IMR-90 (cell line): ENCODE data around the gene PLA2G4A. TPM values are rescaled to one million over a fixed set of nuclear protein-coding genes. Genes with fewer than 3 reads are reported as not detected.

Source experiments
- ATAC-seq: fragments of 200-7000 bp; cut with Tn5 transposase; 2 replicates; pipeline ENCODE4 v1.9.1; 2020; ENCODE audit warnings: low read depth, mild to moderate bottlenecking, moderate library complexity
- BruUV-seq: library from RNA; stranded (reverse); fragments of 400-500 nt; replicated peaks from 2 replicates; lab custom pipeline; 2021; lab: Mats Ljungman, UMichigan
- CTCF ChIA-PET: fragments of 300-600 bp; formaldehyde crosslinking; extraction: SDS; loops from one replicate; lab custom pipeline; 2021; ENCODE audit warnings: antibody characterized with exemption; lab: Yijun Ruan, JAX
- POLR2A ChIA-PET: fragments of 300-600 bp; sonication (Branson Sonifier 250); formaldehyde crosslinking; loops from one replicate; lab custom pipeline; 2022; ENCODE audit warnings: antibody characterized with exemption; ENCODE audit not compliant: unreplicated experiment; lab: Charles Lee
- DNase-seq: peaks from one replicate; pipeline ENCODE4 v3.0.0; 2013
- H2AFZ ChIP-seq: replicated peaks from 2 replicates; pipeline ENCODE3; 2013; ENCODE audit warnings: low read length, mild to moderate bottlenecking; ENCODE audit not compliant: poor library complexity
- H2AK5ac ChIP-seq: 2 replicates; pipeline ENCODE4 v1.6.1; 2013; ENCODE audit warnings: low read depth, low read length, inconsistent platforms
- H2AK9ac ChIP-seq: replicated peaks from 2 replicates; pipeline ENCODE3; 2013; ENCODE audit warnings: mild to moderate bottlenecking, low read depth, low read length, moderate library complexity; ENCODE audit not compliant: poor library complexity
- H2BK120ac ChIP-seq: 2 replicates; pipeline ENCODE4 v1.6.1; 2013; ENCODE audit warnings: low read depth, low read length, inconsistent platforms
- H2BK15ac ChIP-seq: 3 replicates; pipeline ENCODE4 v1.6.1; 2013; ENCODE audit warnings: low read depth, low read length, inconsistent platforms
- H2BK20ac ChIP-seq: 2 replicates; pipeline ENCODE4 v1.6.1; 2013; ENCODE audit warnings: low read depth, mild to moderate bottlenecking, inconsistent platforms, low read length, moderate library complexity
- H2BK5ac ChIP-seq: 2 replicates; pipeline ENCODE4 v1.6.1; 2013; ENCODE audit warnings: mild to moderate bottlenecking, low read depth, low read length, inconsistent platforms; ENCODE audit not compliant: poor library complexity, severe bottlenecking
- H3K14ac ChIP-seq: replicated peaks from 2 replicates; pipeline ENCODE4 v1.6.1; 2013; ENCODE audit warnings: low read depth, low read length, inconsistent platforms
- H3K18ac ChIP-seq: 2 replicates; pipeline ENCODE4 v1.6.1; 2013; ENCODE audit warnings: low read depth, low read length, control low read depth
- H3K23ac ChIP-seq: 2 replicates; pipeline ENCODE4 v1.6.1; 2013; ENCODE audit warnings: low read depth, low read length, inconsistent platforms
- H3K27ac ChIP-seq: 2 replicates; pipeline ENCODE4 v1.5.1; 2013; ENCODE audit warnings: mild to moderate bottlenecking, control low read depth, low read length; ENCODE audit not compliant: insufficient read depth
- H3K27me3 ChIP-seq: 2 replicates; pipeline ENCODE4 v1.6.1; 2013; ENCODE audit warnings: low read length; ENCODE audit not compliant: control insufficient read depth, insufficient read depth
- H3K36me3 ChIP-seq: 2 replicates; pipeline ENCODE4 v1.6.1; 2013; ENCODE audit warnings: low read length, mixed read lengths; ENCODE audit not compliant: control insufficient read depth, insufficient read depth
- H3K4ac ChIP-seq: 2 replicates; pipeline ENCODE4 v1.6.1; 2013; ENCODE audit warnings: low read depth, low read length, inconsistent platforms
- H3K4me1 ChIP-seq: 2 replicates; pipeline ENCODE4 v1.6.1; 2013; ENCODE audit warnings: low read length, mixed read lengths; ENCODE audit not compliant: control insufficient read depth, insufficient read depth
- H3K4me2 ChIP-seq: 2 replicates; pipeline ENCODE4 v1.6.1; 2013; ENCODE audit warnings: low read depth, mild to moderate bottlenecking, control low read depth, low read length, moderate library complexity
- H3K4me3 ChIP-seq: 2 replicates; pipeline ENCODE4 v1.5.1; 2013; ENCODE audit warnings: low read depth, mild to moderate bottlenecking, control low read depth, low read length, moderate library complexity; ENCODE audit not compliant: insufficient read depth
- H3K56ac ChIP-seq: 2 replicates; pipeline ENCODE4 v1.6.1; 2013; ENCODE audit warnings: low read length, inconsistent platforms; ENCODE audit not compliant: insufficient read depth; ENCODE audit errors: extremely low read depth
- H3K79me1 ChIP-seq, 2 experiments: 2 replicates each; pipeline ENCODE4 v1.6.1; 2013; ENCODE audit warnings: low read length in 2 of 2, inconsistent platforms in 1 of 2, low read depth in 1 of 2
- H3K9ac ChIP-seq: 2 replicates; pipeline ENCODE4 v1.6.1; 2013; ENCODE audit warnings: low read depth, low read length, control low read depth
- H3K9me1 ChIP-seq: 2 replicates; pipeline ENCODE4 v1.6.1; 2013; ENCODE audit warnings: low read length, inconsistent platforms; ENCODE audit not compliant: insufficient read depth
- H3K9me3 ChIP-seq: 2 replicates; pipeline ENCODE4 v1.6.1; 2013; ENCODE audit warnings: low read length; ENCODE audit not compliant: control insufficient read depth, insufficient read depth
- H4K20me1 ChIP-seq: 2 replicates; pipeline ENCODE4 v1.6.1; 2013; ENCODE audit warnings: low read length, inconsistent platforms; ENCODE audit not compliant: insufficient read depth
- H4K5ac ChIP-seq: 2 replicates; pipeline ENCODE4 v1.6.1; 2013; ENCODE audit warnings: mild to moderate bottlenecking, low read depth, low read length, control low read depth
- H4K8ac ChIP-seq, 2 experiments: 2 replicates each; pipeline ENCODE4 v1.6.1; 2013; ENCODE audit warnings: low read depth in 2 of 2, low read length in 2 of 2, control low read depth in 1 of 2, inconsistent platforms in 1 of 2
- H4K91ac ChIP-seq: 2 replicates; pipeline ENCODE4 v1.6.1; 2013; ENCODE audit warnings: low read depth, low read length, inconsistent platforms; ENCODE audit not compliant: insufficient read depth
- BHLHE40 ChIP-seq: fragments of 150-350 bp; IDR thresholded peaks from 2 replicates; pipeline ENCODE4 v1.6.1; 2016; ENCODE audit warnings: mild to moderate bottlenecking, low read depth, low read length
- CEBPB ChIP-seq: IDR thresholded peaks from 2 replicates; pipeline ENCODE4 v1.6.1; 2012; ENCODE audit warnings: low read depth, low read length, improper control_type of control experiment
- CHD1 ChIP-seq: IDR thresholded peaks from 2 replicates; pipeline ENCODE4 v1.6.1; 2012; ENCODE audit warnings: low read depth, low read length, improper control_type of control experiment
- FOS ChIP-seq: fragments of 150-350 bp; IDR thresholded peaks from 2 replicates; pipeline ENCODE4 v1.6.1; 2016; ENCODE audit warnings: low read depth, low read length
- MAFK ChIP-seq: IDR thresholded peaks from 2 replicates; pipeline ENCODE4 v1.6.1; 2012; ENCODE audit warnings: low read depth, low read length, improper control_type of control experiment
- MAZ ChIP-seq: IDR thresholded peaks from 2 replicates; pipeline ENCODE4 v1.6.1; 2012; ENCODE audit warnings: low read depth, mild to moderate bottlenecking, low read length, improper control_type of control experiment, moderate library complexity, borderline replicate concordance
- MXI1 ChIP-seq: IDR thresholded peaks from 2 replicates; pipeline ENCODE4 v1.6.1; 2012; ENCODE audit warnings: low read depth, mild to moderate bottlenecking, low read length, moderate library complexity, borderline replicate concordance
- NFE2L2 ChIP-seq: fragments of 150-350 bp; IDR thresholded peaks from 2 replicates; pipeline ENCODE4 v1.6.1; 2016; ENCODE audit warnings: low read depth, mild to moderate bottlenecking, low read length
- POLR2A ChIP-seq: IDR thresholded peaks from 2 replicates; pipeline ENCODE4 v1.6.1; 2012; ENCODE audit warnings: mild to moderate bottlenecking, low read depth, low read length
- RAD21 ChIP-seq: IDR thresholded peaks from 2 replicates; pipeline ENCODE4 v1.6.1; 2012; ENCODE audit warnings: low read length, improper control_type of control experiment
- RCOR1 ChIP-seq: IDR thresholded peaks from 2 replicates; pipeline ENCODE4 v1.6.1; 2012; ENCODE audit warnings: mild to moderate bottlenecking, low read length, improper control_type of control experiment; ENCODE audit not compliant: insufficient replicate concordance
- RFX5 ChIP-seq: IDR thresholded peaks from 2 replicates; pipeline ENCODE4 v1.8.0; 2012; ENCODE audit warnings: low read depth, mild to moderate bottlenecking, low read length, moderate library complexity
- SMC3 ChIP-seq: fragments of 150-350 bp; IDR thresholded peaks from 2 replicates; pipeline ENCODE4 v1.6.1; 2016; ENCODE audit warnings: low read depth, mild to moderate bottlenecking, antibody characterized with exemption, low read length, moderate library complexity
- USF2 ChIP-seq: fragments of 150-350 bp; IDR thresholded peaks from 2 replicates; pipeline ENCODE4 v1.6.1; 2017; ENCODE audit warnings: mild to moderate bottlenecking, antibody characterized with exemption, low read length, low read depth
- dilution Hi-C: fragments of 300-500 bp; cut with HindIII; formaldehyde crosslinking; loops from one replicate; pipeline ENCODE4 v1.14.3; 2018; ENCODE audit warnings: low sequenced_read_pairs; ENCODE audit not compliant: unreplicated experiment
- in situ Hi-C: fragments of 300-500 bp; cut with MboI; formaldehyde crosslinking; loops from 3 replicates; pipeline ENCODE4 v1.14.3; 2019; ENCODE audit warnings: low sequenced_read_pairs, inconsistent platforms, mixed read lengths
- intact Hi-C: fragments of 100-400 bp; cut with micrococcal nuclease; formaldehyde crosslinking; loops from 2 replicates; pipeline ENCODE4 v1.10.0; 2022
- polyA plus RNA-seq, 3 experiments: library from polyadenylated mRNA; depleted of rRNA; stranded (reverse); fragments of >200 nt; gene quantifications; 2 replicates each; pipeline ENCODE4 v1.2.3, GENCODE V29; 2012; ENCODE audit warnings: low replicate concordance in 1 of 3
- total RNA-seq: library from RNA; depleted of rRNA; stranded (reverse); fragments of >200 nt; gene quantifications from 2 replicates; pipeline ENCODE4 v1.2.3, GENCODE V29; 2012
- TF ChIP-seq, protein P1 (sequence below): fragments of 150-350 bp; IDR thresholded peaks from 2 replicates; pipeline ENCODE4 v1.6.1; 2016; ENCODE audit warnings: low read depth, mild to moderate bottlenecking, low read length, moderate library complexity, borderline replicate concordance
- TF ChIP-seq, protein P2 (sequence below): conservative IDR thresholded peaks from 2 replicates; pipeline ENCODE4 v1.5.1; 2012; ENCODE audit warnings: mild to moderate bottlenecking, low read depth, low read length, improper control_type of control experiment

The PLA2G4A gene
- total and polyA plus RNA-seq, 2 of the 4 experiments (the other 2 are of a cell fraction): 1.6 to 3.8 TPM

GRCh38 chr1:186894415-186894814, 65.7 kb downstream of the PLA2G4A start:
- H3K27me3 ChIP-seq: no peaks in the 10 kb centered on the region
- no peak overlapping the region for H2BK15ac ChIP-seq
- DNase-seq (no peak), ATAC-seq (no peak)
- no peaks in the 10 kb centered on the region for H3K9me1 ChIP-seq
- H4K5ac ChIP-seq: no peak overlapping the region
- BruUV-seq: no TSS peak
- H3K27ac ChIP-seq: no peak overlapping the region
- in situ Hi-C loops: no loop called here
- H2AK9ac ChIP-seq: no peak overlapping the region
- no peak overlapping the region for H4K91ac ChIP-seq
- dilution Hi-C loops: no loop called here
- H3K56ac ChIP-seq: no peak overlapping the region
- H2BK20ac ChIP-seq: no peak overlapping the region
- H2BK120ac ChIP-seq: no peak overlapping the region
- no peak overlapping the region for H4K8ac ChIP-seq
- CTCF ChIA-PET: interaction anchor here (0.6 kb wide), 1 partner anchor 11 kb away, joined by 3 read pairs; no protein-coding TSS in a partner anchor
- no peak overlapping the region for H3K4me3 ChIP-seq
- no peak overlapping the region for H3K23ac ChIP-seq
- no peaks in the 10 kb centered on the region for H3K9me3 ChIP-seq
- no peak overlapping the region for H3K4ac ChIP-seq
- no peaks in the 10 kb centered on the region for H3K36me3 ChIP-seq
- H3K18ac ChIP-seq: no peak overlapping the region
- POLR2A ChIA-PET: no interaction called here
- H3K9ac ChIP-seq: no peak overlapping the region
- H3K79me1 ChIP-seq: no peaks in the 10 kb centered on the region
- intact Hi-C loops: no loop called here
- no peak overlapping the region for H3K14ac ChIP-seq
- H3K4me2 ChIP-seq: no peak overlapping the region
- no peak for TF ChIP-seq CEBPB
- TF ChIP-seq MAFK: no peak
- TF ChIP-seq, protein P1, sequence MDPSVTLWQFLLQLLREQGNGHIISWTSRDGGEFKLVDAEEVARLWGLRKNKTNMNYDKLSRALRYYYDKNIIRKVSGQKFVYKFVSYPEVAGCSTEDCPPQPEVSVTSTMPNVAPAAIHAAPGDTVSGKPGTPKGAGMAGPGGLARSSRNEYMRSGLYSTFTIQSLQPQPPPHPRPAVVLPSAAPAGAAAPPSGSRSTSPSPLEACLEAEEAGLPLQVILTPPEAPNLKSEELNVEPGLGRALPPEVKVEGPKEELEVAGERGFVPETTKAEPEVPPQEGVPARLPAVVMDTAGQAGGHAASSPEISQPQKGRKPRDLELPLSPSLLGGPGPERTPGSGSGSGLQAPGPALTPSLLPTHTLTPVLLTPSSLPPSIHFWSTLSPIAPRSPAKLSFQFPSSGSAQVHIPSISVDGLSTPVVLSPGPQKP: no peak
- no peak for TF ChIP-seq POLR2A
- TF ChIP-seq RCOR1: no peak
- TF ChIP-seq RAD21: no peak
- no peak for TF ChIP-seq CHD1
- TF ChIP-seq, protein P2, sequence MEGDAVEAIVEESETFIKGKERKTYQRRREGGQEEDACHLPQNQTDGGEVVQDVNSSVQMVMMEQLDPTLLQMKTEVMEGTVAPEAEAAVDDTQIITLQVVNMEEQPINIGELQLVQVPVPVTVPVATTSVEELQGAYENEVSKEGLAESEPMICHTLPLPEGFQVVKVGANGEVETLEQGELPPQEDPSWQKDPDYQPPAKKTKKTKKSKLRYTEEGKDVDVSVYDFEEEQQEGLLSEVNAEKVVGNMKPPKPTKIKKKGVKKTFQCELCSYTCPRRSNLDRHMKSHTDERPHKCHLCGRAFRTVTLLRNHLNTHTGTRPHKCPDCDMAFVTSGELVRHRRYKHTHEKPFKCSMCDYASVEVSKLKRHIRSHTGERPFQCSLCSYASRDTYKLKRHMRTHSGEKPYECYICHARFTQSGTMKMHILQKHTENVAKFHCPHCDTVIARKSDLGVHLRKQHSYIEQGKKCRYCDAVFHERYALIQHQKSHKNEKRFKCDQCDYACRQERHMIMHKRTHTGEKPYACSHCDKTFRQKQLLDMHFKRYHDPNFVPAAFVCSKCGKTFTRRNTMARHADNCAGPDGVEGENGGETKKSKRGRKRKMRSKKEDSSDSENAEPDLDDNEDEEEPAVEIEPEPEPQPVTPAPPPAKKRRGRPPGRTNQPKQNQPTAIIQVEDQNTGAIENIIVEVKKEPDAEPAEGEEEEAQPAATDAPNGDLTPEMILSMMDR: no peak
- no peak for TF ChIP-seq NFE2L2
- TF ChIP-seq RFX5: no peak
- TF ChIP-seq BHLHE40: no peak
- no peak for TF ChIP-seq MAZ
- TF ChIP-seq SMC3: no peak
- TF ChIP-seq FOS: no peak
- no peak for TF ChIP-seq MXI1
- no peak for TF ChIP-seq USF2
- no peak overlapping the region for H2BK5ac ChIP-seq
- no peak overlapping the region for H2AK5ac ChIP-seq
- H4K20me1 ChIP-seq: no peaks in the 10 kb centered on the region
- H2AFZ ChIP-seq: no peak overlapping the region
- no peaks in the 10 kb centered on the region; the same call in 1 of the 2 replicates for H3K4me1 ChIP-seq
